PFSK-1 (cell line): ENCODE results near the gene ABCD3.

ENCODE experiments used
- FOXP2 ChIP-seq: optimal IDR thresholded peaks from 2 replicates; pipeline ENCODE3; 2011; ENCODE audit warnings: borderline replicate concordance, control low read depth, inconsistent platforms; ENCODE audit not compliant: insufficient read depth; ENCODE audit errors: extremely low read length, extremely low read depth
- POLR2AphosphoS5 ChIP-seq: IDR thresholded peaks from 2 replicates; pipeline ENCODE4 v1.6.1; 2012; ENCODE audit warnings: low read depth, mild to moderate bottlenecking, control low read depth, low read length, moderate library complexity
- SIN3A ChIP-seq: IDR thresholded peaks from 2 replicates; pipeline ENCODE4 v1.6.1; 2012; ENCODE audit warnings: mild to moderate bottlenecking, low read length, moderate library complexity, borderline replicate concordance; ENCODE audit not compliant: insufficient read depth
- TAF1 ChIP-seq: IDR thresholded peaks from 2 replicates; pipeline ENCODE4 v1.6.1; 2012; ENCODE audit warnings: low read length, control low read depth, borderline replicate concordance; ENCODE audit not compliant: insufficient read depth
- TF ChIP-seq, protein P1 (sequence below), 2 experiments: IDR thresholded peaks; 2 replicates each; pipeline versions ENCODE4 v1.6.1 to v1.8.0; 2011 to 2012; ENCODE audit warnings: low read depth in 2 of 2, low read length in 2 of 2, control low read depth in 1 of 2, inconsistent platforms in 1 of 2, mild to moderate bottlenecking in 1 of 2, moderate library complexity in 1 of 2; ENCODE audit not compliant: insufficient read depth in 1 of 2

Gene ABCD3

GRCh38 chr1:94538243-94538827, 120.1 kb downstream of the ABCD3 start:
- TF ChIP-seq FOXP2 (no peak), TAF1 (no peak), POLR2AphosphoS5 (no peak)
- TF ChIP-seq, protein P1, sequence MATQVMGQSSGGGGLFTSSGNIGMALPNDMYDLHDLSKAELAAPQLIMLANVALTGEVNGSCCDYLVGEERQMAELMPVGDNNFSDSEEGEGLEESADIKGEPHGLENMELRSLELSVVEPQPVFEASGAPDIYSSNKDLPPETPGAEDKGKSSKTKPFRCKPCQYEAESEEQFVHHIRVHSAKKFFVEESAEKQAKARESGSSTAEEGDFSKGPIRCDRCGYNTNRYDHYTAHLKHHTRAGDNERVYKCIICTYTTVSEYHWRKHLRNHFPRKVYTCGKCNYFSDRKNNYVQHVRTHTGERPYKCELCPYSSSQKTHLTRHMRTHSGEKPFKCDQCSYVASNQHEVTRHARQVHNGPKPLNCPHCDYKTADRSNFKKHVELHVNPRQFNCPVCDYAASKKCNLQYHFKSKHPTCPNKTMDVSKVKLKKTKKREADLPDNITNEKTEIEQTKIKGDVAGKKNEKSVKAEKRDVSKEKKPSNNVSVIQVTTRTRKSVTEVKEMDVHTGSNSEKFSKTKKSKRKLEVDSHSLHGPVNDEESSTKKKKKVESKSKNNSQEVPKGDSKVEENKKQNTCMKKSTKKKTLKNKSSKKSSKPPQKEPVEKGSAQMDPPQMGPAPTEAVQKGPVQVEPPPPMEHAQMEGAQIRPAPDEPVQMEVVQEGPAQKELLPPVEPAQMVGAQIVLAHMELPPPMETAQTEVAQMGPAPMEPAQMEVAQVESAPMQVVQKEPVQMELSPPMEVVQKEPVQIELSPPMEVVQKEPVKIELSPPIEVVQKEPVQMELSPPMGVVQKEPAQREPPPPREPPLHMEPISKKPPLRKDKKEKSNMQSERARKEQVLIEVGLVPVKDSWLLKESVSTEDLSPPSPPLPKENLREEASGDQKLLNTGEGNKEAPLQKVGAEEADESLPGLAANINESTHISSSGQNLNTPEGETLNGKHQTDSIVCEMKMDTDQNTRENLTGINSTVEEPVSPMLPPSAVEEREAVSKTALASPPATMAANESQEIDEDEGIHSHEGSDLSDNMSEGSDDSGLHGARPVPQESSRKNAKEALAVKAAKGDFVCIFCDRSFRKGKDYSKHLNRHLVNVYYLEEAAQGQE (IDR thresholded peaks at IDR 0.05; ENCODE audit: insufficient read depth in 1 of 2, low read depth in 2 of 2, low read length in 2 of 2), result no peak

DNA sequence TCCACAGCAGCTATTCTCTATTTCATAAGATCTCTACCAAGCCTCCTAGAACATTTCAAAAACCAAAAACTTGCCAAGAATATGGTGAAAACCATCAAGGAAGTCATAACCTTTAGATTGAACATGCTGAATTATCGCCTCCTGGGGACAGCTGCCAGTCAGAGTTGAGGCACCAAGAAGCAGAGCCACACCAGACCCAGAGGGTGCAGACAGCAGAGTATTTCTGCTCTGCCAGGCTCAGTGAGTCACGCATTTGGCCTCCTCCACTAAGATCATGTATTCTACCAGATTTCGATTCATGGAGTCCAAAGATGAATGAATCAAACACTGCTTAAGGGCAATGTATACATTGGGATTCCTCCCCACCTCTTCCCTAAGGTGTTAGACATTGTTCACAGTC, 121.3 kb downstream of the ABCD3 start:
- no peak for TF ChIP-seq SIN3A
- no peak for TF ChIP-seq FOXP2
- TF ChIP-seq, protein P1 (IDR thresholded peaks at IDR 0.05; ENCODE audit: insufficient read depth in 1 of 2, low read depth in 2 of 2, low read length in 2 of 2), result no peak
- no peak for TF ChIP-seq POLR2AphosphoS5
- TF ChIP-seq TAF1, result no peak

DNA sequence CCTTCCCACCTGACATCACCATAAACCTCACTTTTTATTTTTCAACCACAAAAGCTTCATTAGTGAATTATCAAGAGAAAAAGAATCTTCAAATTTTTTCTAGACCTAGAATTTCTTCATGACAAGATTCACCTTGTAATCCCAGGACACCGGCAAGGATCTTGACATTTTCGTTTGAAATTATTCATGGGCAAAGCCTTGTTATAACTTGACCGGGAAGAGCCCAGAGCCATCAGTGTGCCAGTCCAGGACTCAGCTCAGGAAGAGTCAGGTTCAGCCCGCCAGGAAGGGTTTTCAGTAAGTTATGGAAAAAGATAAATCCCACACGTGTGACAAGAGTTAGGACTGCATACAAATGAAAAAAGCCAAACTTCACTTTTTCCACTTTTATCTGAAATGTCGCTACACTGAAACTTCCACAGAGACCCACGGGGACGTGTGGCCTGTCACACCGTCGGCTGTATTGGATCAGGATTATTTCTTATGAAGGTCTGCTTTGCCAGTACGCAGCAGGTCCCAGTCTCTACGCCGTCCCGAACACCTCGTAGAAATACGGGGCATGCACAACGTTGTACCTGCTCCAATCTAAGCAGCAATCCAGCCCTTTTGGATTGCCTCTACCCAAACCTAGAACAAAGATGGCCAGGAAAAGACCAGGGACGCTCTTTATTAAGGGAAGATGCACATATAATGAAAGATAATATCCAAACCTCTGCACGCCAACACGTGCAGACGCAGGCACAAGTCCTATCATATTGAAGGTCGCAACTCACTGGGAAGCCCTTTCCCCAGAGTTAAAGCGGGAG, 122.5 kb downstream of the ABCD3 start:
- TF ChIP-seq, protein P1 (IDR thresholded peaks at IDR 0.05; ENCODE audit: insufficient read depth in 1 of 2, low read depth in 2 of 2, low read length in 2 of 2), result no peak
- TF ChIP-seq POLR2AphosphoS5, result no peak
- TF ChIP-seq FOXP2, result no peak
- TF ChIP-seq TAF1, result no peak

- TF ChIP-seq, protein P1 (IDR thresholded peaks at IDR 0.05; ENCODE audit: insufficient read depth in 1 of 2, low read depth in 2 of 2, low read length in 2 of 2), result no peak
- TF ChIP-seq SIN3A, result no peak
- peak; percentile 65 for TF ChIP-seq FOXP2
- TF ChIP-seq POLR2AphosphoS5, result peak; percentile 41; the same call in 1 of the 2 replicates
- no peak for TF ChIP-seq TAF1
These were observed 123.3 kb downstream of the ABCD3 start, which contains the start of gene F3 for GRCh38 chr1:94541246-94542087. Gene F3, minus strand, starts transcription at chr1:94541759. Its CDS starts 123 bp downstream, at chr1:94541636.
